ENCODE measurements around the gene DTHD1.

Gene DTHD1

DNA sequence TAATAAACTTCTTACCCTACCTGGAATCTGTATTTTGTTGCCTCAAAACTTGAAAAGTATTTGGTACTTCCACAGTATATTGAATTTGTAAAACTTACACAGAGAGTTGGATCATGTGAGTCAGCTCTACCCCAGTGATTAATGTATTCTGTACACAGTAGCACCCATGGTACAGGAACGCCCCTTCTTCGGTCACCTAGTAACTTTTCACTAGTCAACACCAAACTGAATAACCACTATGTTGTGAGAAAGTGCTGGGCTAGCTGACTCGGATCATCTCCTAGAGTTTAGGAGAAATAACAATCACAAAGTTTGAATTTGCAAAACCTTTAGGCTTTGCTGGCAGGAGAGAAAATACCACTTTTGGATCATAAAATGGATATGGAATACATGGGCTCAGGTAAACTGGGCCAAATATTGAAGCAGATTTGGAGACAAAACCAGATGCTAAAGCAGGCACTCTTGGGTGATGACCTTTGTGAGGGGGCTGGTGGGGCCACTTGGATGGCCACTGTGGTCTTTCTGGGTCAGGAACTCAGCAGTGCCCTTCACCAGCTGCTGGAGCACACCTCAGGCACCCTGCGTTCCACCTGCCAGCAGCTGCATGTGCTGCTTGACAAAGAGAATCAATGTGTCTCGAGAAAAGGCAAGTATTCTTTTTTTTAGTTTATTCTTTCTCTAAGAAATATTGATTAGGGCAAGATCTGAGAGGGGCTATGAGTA lies at the start of gene DTHD1:
DTHD1 (plus strand) TSS at position 233 of the 723 bp plus-strand sequence; CDS start at position 376, 143 bp downstream.
- in situ Hi-C loops (cut with MboI; ENCODE audit: low sequenced_read_pairs) = no loop called here

DNA sequence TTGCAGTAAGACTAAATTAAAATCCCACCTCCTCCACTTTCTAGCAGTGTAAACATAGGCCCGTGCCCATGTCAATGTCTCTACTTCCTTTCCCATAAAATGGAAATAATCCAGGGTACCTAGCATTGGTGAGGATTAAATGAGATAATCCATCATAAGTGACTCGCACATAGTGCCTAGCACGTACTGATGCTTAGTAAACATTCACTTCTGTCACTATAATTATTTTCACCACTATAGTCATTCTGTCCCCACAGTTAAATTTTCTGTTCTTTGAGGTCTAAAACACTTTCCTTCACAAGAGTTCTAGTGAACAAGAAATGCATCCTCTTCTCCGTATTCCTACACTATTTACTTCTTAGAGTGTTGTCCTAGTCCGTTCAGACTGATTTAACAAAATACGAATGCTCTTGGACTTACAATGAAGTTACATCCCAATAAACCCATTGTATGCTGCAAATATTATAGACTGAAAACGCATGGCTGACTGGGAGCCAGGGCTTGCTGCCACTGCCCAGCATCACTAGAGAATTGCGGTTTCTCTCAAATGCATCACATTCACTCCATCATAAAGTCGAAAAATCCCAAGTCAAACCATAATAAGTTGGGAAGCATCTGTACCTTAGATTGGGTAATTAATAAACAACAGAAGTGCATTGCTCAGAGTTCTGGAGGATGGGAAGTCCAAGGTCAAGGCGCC lies 47.7 kb upstream of the DTHD1 start:
- in situ Hi-C loops (cut with MboI; ENCODE audit: low sequenced_read_pairs) = no loop called here

DNA sequence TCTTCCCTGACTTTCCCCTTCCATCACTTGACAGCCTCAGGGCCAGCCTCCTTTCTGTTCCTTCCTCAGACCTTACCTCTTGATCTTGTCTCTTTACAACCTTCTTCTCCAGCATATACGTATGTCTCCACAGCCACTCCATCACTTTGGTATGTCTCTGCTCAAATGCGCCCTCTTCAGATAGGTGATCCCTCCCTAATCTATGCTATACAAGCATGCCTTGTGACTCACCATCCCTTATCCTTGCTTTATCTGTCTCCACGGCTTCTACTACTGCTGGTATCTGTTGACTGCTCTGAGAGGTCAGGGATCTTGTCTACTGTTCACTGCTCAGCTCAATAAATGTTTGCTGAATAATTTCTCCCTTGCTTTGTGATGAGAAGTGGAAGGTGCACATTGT lies 46.1 kb upstream of the DTHD1 start:
- in situ Hi-C loops (cut with MboI; ENCODE audit: low sequenced_read_pairs) = no loop called here

DNA sequence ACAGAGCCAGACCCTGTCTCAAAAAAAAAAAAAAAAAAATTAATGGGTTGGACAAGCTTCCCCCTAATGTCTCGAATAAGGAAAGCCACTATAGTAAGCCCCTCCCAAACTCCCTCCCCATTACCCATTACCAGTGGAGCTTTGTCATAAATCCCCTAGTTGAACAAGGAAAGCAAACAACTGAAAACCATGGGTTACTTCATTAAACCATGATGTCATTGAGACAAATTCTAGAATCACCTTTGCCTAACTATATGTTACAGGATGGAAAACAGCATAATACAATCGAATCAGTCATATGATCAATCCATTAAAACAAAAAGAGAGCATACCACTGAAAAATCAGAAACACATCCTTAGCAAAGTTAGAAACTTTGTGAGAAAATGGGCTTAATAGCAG lies 45.3 kb upstream of the DTHD1 start:
- in situ Hi-C loops (cut with MboI; ENCODE audit: low sequenced_read_pairs) = no loop called here

DNA sequence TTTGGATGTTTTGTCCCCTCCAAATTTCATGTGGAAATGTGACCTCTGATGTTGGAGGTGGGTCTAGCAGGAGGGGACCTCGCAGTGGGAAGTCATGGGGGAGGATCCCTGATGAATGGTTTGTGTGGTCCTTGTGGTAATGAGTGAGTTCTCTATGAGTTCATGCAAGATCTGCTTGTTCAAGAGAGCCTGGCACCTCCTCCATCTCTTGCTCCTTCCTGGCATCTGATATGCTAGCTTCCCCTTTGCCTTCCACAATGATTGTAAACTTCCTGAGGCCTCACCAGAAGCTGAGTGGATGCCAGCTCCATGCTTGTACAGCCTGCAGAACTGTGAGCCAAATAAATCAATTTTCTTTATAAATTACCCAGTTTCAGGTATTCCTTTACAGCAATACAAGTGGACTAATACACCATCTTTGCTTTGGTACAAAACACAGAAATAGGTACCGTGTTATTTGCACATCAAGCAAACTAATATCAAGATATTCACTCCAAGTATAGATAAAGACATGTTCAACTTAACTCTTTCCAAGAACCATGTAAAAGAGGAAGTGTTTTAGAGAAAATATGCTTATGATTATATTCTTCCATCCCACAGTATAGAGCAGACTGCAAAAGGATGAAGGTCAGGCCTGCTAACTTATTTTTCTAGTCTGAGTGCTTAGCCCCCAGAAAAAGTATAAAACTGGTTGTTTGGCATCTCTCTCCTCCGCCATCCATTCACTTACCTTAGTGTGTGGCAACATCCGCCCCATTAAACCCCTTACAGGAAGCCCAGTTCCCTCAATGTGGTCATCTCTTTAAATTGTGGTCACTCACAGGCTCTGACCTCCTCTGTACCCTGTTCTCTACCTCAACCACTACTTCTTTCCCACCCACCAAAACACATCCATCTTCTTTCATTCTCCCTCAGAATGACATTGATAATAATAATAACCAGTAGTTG lies 43.8 kb upstream of the DTHD1 start:
- in situ Hi-C loops (cut with MboI; ENCODE audit: low sequenced_read_pairs) = no loop called here

DNA sequence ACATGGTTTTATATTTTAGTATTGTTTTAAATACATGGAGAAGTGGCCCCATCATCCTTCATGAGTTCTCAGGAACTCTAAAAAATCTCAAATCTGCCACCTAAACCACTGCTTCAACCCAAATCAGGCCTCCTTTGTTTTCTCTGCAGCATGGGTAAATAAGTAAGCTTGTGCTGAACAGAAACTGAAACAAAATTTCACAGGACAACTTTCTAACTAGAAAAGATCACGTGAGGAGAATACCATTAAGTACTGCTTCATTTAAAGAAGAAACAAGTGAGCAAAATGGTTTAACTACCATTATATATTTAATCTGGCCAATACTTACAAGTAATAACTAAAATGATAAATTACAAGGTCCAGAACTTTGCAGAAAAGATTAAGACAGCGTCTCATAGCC lies 39.6 kb upstream of the DTHD1 start:
- in situ Hi-C loops (cut with MboI; ENCODE audit: low sequenced_read_pairs) = no loop called here

DNA sequence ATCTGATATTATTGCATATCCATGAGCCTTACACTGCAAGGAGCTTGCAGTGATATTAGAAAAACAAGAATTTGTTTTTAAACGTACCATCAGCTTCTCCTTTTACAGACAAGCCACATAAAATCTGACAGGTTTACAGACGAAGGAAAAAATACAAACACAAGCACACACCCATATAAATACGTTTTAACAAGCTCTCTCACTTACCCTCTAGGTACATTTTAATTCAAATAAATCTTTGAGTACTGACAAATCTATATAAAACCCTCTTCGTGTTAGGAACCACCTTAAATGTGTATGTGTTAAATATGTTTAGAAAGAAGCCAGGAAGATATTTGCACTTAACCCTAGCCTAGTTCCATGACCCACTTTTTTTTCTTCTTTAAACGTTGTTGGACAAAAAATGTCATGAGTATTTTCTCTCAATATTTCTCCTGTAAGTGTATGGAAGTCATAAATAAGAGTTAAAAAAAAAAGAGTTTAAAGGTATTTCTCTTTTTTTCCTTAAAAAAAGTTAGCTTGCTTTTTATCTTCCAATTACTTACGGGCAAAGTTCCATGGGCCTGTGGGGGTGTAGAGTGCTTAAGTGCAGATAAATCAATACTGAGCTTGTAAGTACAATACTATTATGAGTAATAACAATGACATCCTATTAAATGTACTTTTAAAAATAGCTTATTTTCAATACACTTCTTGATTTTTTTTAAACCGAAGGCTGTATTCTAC lies 38.6 kb upstream of the DTHD1 start:
- in situ Hi-C loops (cut with MboI; ENCODE audit: low sequenced_read_pairs) = no loop called here

DNA sequence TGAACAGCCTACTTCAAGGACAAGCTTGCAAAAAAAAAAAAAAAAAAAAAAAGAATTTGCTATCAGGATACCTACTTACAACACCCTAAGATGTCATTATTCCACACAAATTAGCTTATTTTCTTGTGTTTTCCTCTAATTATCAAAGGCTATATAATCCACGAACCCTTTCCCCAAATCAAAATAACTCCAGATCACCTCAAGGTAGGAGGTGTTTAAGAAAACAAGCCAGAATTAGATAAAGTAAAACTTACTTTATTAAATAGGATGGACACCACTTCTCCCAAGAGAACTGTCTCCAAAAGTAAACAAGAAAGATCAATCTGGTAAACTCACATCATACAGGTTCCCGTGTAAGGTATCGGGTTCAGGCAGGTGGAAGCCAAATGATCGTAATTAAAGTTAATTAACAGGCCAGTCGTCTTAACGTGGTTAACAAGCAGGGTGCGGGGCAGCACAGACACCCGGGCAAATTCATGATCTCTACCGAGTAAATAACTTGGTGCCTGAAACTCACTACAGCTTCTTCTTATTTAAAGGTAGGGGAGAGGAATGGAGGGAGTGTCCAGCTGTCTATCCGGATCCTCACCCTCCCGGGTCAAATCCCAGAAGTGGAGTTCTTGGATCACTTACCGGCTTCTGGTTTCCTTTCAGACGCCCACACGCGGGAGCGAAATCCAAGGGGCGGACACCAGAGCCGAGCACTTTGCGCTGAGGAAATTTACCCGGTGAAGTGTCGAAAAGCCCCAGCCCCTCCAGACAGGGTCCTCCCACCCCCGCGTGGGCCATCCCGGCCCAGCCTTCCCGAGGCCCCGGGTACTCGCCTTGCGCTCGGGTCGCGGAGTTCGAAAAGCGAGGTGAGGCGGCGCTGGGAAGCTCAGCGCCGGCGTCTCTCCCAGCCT lies 37.8 kb upstream of the DTHD1 start:
- in situ Hi-C loops (cut with MboI; ENCODE audit: low sequenced_read_pairs) = no loop called here

DNA sequence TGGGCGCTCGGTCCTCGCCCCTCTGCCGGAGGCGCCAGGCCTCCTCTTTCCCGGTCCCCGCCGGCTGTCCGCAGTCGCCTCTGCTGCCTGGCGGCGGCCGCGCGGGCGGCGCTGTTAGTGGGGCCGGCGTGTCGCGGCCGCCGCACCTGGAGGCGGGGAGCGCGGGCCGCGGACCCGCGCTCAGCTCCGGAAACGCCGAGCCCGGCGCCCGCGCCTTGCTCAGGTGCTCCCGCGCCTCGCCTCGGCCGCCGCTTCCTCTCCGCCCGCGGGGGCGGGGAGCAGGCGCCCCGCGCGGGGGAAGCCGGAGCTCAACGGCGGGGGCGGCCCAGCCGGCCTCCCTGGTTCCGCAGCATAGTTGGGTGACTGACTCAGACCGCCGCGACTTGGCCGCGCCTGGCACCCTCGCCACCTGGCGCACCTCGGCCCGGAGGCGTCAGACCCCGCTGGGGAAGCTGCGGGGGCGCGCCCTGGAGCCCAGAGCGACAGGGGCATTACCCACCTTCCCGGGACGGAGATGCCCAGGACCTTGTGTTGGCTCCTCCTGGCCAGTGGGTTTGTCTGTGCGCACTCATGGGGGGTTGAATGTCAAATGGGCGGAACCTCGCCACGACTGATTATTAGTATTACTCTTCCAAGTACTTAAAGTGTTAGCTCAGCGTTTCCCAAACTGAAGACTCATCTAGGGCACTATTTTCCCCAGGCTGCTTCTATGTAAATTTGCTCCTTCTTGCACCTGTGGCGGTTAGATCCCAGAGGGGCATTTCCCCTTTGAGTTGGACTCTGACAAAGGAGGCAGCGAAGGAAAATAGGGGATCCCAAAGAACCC lies 36.9 kb upstream of the DTHD1 start, which contains the start of gene ARAP2:
ARAP2 (minus strand) TSS at position 258 of the 826 bp plus-strand sequence. CDS start 15,028 bp downstream, outside the sequence.
- in situ Hi-C loops (cut with MboI; ENCODE audit: low sequenced_read_pairs) = no loop called here

DNA sequence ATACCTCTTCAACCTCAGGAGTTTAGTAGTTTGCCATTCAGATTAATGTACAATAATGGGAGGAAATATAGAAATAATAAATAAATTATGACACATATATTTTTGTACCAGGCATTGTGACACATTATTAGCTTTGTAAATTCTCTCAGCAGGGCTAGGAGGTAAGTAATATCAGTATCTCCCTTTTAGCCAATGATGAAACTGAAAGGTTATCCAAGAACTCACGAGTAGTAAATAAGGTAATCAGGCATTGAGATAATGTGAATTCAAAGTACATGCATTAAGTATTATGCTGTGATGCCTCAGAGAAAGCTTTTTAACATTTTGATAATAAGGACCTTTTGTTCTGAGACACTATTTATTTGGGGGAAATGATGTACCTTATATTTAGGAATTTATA lies 31.8 kb upstream of the DTHD1 start:
- in situ Hi-C loops (cut with MboI; ENCODE audit: low sequenced_read_pairs) = no loop called here

DNA sequence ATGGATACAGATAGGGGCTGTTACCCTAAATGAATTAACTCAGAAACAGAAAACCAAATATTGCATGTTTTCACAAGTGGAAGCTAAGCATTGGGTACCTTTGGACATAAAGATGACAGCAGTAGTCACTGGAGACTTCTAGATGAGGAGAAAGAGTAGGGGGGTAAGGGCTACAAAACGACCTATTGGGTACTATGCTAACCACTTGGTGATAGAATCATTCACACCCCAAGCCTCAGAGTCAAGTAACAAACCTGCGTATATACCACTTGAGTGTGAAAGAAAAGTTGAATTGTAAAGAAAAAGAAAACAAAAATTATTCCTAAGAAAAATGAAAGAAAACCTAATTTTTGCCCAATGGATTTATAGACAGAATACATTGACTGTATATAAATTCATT lies 29.4 kb upstream of the DTHD1 start:
- in situ Hi-C loops (cut with MboI; ENCODE audit: low sequenced_read_pairs) = no loop called here

DNA sequence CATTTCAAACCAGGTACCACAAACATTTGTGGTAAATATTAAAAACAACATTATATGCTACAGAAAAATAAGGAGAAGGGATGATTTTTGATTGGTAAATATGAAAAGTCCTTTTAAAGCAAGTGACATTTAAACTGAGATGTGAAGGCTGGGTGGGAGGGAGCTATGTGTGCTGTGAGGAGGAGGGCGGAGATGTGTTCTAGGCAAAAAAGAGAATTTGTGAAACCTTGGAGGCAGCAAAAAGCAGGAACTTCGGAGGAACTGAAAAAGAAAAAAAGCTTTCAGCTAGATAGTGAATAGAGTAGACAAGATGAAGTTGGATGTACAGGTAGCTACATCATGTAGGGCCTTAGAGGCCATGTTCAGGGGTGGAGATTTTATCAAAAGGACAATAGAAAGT lies 27.0 kb upstream of the DTHD1 start:
- in situ Hi-C loops (cut with MboI; ENCODE audit: low sequenced_read_pairs) = no loop called here

DNA sequence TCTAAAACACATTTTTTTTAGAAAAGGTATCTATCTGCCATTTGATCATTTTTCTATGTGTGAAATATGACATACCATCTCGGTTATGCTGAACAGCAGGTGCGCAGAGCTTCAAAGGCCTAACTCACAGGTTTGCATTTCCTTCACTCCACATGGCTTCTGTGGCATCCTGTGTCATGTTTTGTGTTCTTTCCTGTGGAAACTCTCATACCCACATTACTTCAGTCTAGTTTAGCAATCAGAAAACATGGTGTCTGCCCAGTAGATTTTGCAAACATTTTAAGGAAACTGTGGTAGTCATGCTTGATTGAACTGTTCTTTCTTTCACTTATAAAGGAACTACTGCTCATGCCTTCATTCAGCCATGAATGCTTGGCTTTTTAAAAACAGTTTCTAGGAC lies 25.8 kb upstream of the DTHD1 start:
- in situ Hi-C loops (cut with MboI; ENCODE audit: low sequenced_read_pairs) = no loop called here

DNA sequence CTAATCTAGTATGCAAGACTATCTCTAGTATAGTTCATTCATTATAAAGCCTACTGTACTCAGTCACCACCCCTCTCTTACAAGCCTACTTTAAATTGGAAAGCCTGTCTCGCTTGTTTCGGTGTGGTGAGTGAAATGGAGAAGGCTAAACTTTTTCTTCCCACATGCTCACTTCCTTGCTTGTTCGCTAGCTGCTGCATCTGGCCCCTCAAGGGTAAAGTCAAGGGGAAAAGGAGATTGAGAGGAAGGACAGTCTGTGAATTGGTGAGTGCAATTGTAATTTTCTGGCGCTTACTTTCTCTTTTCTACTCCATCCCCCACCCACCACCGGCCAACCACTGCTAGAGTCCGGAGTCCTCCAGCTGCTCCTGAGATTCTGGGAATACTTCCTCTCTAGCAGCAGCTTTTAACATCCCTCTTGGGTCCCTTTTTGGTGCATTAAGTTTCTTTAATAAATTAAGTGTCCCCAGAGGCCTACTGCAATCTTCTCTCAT lies 25.0 kb upstream of the DTHD1 start:
- in situ Hi-C loops (cut with MboI; ENCODE audit: low sequenced_read_pairs) = no loop called here

DNA sequence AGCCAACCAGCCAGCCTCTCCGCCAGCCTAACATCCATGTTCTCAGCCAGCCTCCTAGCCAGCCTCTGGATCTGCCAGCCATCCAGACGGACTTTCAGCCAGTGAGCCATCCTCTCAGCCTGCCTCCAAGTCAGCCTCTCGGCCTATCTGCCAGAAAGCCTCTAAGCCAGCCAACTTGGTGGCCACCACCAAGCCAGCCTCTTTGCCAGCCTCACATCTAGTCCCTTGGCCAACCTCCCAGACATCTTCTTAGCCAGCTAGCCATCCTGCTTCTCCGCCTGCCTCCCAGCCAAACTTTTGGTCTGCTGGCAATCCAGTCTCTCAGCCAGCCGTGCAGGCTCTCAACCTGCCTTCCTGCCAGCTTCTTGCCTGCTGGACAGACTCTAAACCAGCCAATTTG lies 20.7 kb upstream of the DTHD1 start:
- in situ Hi-C loops (cut with MboI; ENCODE audit: low sequenced_read_pairs) = no loop called here

DNA sequence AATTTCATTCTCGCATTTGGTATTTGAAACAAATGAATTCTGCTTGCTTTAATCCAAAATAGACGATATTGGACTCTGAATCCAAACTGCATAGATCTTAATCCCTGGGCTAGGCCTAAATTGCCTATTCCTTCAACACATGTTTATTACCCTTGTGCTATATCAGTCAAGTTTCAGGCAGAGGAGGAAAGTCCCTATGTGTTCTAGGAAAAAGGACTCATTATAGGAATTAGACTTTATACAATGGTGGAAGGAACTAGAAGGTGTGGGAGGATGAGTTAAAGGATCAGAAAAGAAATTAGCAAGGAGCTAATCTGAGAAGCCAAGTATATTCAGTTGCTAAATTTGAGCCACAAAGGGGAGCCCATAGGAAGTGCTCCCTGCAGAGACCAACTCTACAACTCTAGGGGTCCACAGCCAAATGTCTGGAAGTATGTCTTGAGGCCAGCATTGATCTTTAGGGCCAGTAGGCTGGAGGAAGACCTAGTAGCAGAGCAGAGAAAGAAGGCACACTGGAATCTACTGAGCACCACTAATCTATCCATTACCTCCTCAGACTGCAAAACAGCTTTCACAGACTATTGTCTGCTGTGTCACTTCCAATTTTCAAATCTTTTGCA lies 17.1 kb upstream of the DTHD1 start:
- in situ Hi-C loops (cut with MboI; ENCODE audit: low sequenced_read_pairs) = no loop called here

DNA sequence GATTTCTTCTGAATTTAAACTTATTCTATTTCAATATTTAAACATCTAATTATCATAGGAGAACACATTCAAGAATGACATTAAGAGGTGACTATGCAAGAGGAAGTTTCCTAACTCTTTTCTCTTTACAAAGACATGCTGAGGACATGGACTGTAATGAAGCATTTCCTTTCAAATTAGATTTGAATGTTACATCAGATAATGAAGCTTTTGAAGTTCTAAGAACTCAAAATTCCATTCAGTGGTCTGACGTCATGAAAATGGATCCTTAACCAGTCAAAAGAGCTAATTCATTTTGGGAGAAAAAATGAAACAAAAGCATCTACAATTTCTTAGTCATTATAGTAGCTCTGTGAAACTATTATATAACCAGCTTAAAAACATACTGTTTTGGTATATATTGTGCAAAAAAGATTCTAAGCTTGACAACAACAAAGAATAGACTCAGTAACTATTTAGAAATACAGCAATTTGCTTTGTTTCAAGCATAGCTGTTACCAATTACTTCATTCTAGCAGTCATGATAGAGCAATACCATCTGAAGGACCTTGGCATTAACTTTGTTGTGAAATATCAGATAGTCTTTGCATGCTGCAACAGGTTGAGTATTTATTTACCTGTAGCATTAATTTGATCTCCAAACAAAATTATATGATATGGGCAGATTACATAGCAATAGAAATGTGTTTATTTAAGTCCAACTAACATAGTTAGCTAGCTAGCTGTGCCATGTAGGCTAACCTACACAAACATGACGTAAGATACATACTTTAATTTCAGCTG lies 13.7 kb upstream of the DTHD1 start:
- in situ Hi-C loops (cut with MboI; ENCODE audit: low sequenced_read_pairs) = no loop called here
